Loucy (cell line): ENCODE measurements around the gene SERPINA9.

Source experiments
- H2AFZ ChIP-seq: fragments of 200-600 bp; sonication (generic); 2 replicates; pipeline ENCODE4 v1.6.0; 2016; ENCODE audit warnings: antibody characterized with exemption, mild to moderate bottlenecking, low read length, moderate library complexity
- H3F3A ChIP-seq: fragments of 200-600 bp; 2 replicates; pipeline ENCODE4 v1.6.0; 2016; ENCODE audit warnings: antibody characterized with exemption, low read depth, mild to moderate bottlenecking
- H3K27me3 ChIP-seq: fragments of 200-600 bp; sonication (generic); 2 replicates; pipeline ENCODE4 v1.6.1; 2014; ENCODE audit warnings: low read length, mild to moderate bottlenecking; ENCODE audit not compliant: insufficient read depth, poor library complexity, severe bottlenecking
- H3K36me3 ChIP-seq: fragments of 200-600 bp; sonication (generic); 2 replicates; pipeline ENCODE4 v1.6.1; 2016; ENCODE audit warnings: low read length; ENCODE audit not compliant: insufficient read depth
- H3K4me1 ChIP-seq: fragments of 200-600 bp; sonication (generic); 2 replicates; pipeline ENCODE4 v1.5.1; 2014; ENCODE audit warnings: low read length, mild to moderate bottlenecking; ENCODE audit not compliant: insufficient read depth, poor library complexity, severe bottlenecking
- H3K4me2 ChIP-seq: fragments of 200-600 bp; sonication (generic); 2 replicates; pipeline ENCODE4 v1.6.0; 2014; ENCODE audit warnings: antibody characterized with exemption, low read length, low read depth, mild to moderate bottlenecking; ENCODE audit not compliant: poor library complexity, severe bottlenecking
- H3K4me3 ChIP-seq: fragments of 200-600 bp; sonication (generic); 2 replicates; pipeline ENCODE4 v1.5.1; 2014; ENCODE audit warnings: low read length, mild to moderate bottlenecking, mixed read lengths; ENCODE audit not compliant: poor library complexity, severe bottlenecking
- H3K79me2 ChIP-seq: fragments of 200-600 bp; sonication (generic); 2 replicates; pipeline ENCODE4 v1.6.1; 2014; ENCODE audit warnings: low read length; ENCODE audit not compliant: insufficient read depth
- H3K9ac ChIP-seq: fragments of 200-600 bp; sonication (generic); 2 replicates; pipeline ENCODE4 v1.6.0; 2014; ENCODE audit warnings: mild to moderate bottlenecking, low read depth, low read length, moderate library complexity; ENCODE audit not compliant: poor library complexity, severe bottlenecking
- H3K9me2 ChIP-seq: fragments of 200-600 bp; sonication (generic); replicated peaks from 2 replicates; pipeline ENCODE4 v1.6.1; 2016; ENCODE audit warnings: low read depth, low read length, mixed read lengths
- H3K9me3 ChIP-seq: fragments of 200-600 bp; sonication (generic); 2 replicates; pipeline ENCODE4 v1.6.1; 2014; ENCODE audit warnings: mild to moderate bottlenecking, antibody characterized with exemption, low read length, low read depth; ENCODE audit not compliant: insufficient read depth
- H4K20me1 ChIP-seq: fragments of 200-600 bp; sonication (generic); 2 replicates; pipeline ENCODE4 v1.6.0; 2014; ENCODE audit warnings: antibody characterized with exemption, low read length, mild to moderate bottlenecking; ENCODE audit not compliant: insufficient read depth, poor library complexity, severe bottlenecking
- EZH2phosphoT487 ChIP-seq: fragments of 200-600 bp; IDR thresholded peaks from 2 replicates; pipeline ENCODE4 v1.6.1; 2018; ENCODE audit warnings: antibody characterized with exemption, mild to moderate bottlenecking, moderate library complexity, borderline replicate concordance
- TF ChIP-seq, protein P1 (sequence below): fragments of 200-600 bp; sonication (generic); conservative IDR thresholded peaks from 2 replicates; pipeline ENCODE4 v1.5.1; 2014; ENCODE audit warnings: mild to moderate bottlenecking, antibody characterized with exemption, low read length

The SERPINA9 gene

GRCh38 chr14:94470311-94470710 is 5.7 kb downstream of the SERPINA9 start:
- Histone ChIP-seq H3K9me3 (no peaks in the 10 kb centered on the region; the same call in 1 of the 2 replicates), H3K27me3 (no peaks in the 10 kb centered on the region), H3K4me2 (no peak overlapping the region), H3K79me2 (no peaks in the 10 kb centered on the region), H2AFZ (no peak overlapping the region), H3K9me2 (no peaks in the 10 kb centered on the region), H4K20me1 (no peaks in the 10 kb centered on the region), H3K4me1 (no peaks in the 10 kb centered on the region), H3F3A (no peaks in the 10 kb centered on the region), H3K4me3 (no peak overlapping the region), H3K9ac (no peak overlapping the region), H3K36me3 (no peaks in the 10 kb centered on the region)
- TF ChIP-seq EZH2phosphoT487 = no peak
- TF ChIP-seq, protein P1, sequence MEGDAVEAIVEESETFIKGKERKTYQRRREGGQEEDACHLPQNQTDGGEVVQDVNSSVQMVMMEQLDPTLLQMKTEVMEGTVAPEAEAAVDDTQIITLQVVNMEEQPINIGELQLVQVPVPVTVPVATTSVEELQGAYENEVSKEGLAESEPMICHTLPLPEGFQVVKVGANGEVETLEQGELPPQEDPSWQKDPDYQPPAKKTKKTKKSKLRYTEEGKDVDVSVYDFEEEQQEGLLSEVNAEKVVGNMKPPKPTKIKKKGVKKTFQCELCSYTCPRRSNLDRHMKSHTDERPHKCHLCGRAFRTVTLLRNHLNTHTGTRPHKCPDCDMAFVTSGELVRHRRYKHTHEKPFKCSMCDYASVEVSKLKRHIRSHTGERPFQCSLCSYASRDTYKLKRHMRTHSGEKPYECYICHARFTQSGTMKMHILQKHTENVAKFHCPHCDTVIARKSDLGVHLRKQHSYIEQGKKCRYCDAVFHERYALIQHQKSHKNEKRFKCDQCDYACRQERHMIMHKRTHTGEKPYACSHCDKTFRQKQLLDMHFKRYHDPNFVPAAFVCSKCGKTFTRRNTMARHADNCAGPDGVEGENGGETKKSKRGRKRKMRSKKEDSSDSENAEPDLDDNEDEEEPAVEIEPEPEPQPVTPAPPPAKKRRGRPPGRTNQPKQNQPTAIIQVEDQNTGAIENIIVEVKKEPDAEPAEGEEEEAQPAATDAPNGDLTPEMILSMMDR = no peak

DNA sequence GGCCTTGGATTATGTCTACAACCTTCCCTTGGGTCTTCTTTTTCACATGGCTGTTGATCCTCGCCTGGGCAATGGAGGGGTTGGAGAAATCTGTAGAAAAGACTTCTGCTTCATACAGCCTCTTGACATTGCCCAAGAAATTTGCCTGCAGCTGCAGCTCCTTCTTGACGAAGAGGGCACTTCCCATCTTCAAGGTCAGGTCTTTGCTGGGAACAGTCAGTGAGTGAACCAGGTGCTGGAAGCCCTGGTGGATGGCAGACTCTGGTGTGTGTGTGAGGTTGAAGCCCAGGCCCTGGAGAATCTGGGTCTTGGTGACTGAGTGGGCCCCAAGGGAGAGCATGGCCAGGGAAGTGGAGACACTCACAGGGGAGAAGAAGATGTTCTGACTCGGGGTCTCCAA is 6.7 kb downstream of the SERPINA9 start:
- Histone ChIP-seq H3K36me3 (no peaks in the 10 kb centered on the region), H3K27me3 (no peaks in the 10 kb centered on the region), H3K79me2 (no peaks in the 10 kb centered on the region), H3F3A (no peaks in the 10 kb centered on the region), H3K4me2 (no peak overlapping the region), H4K20me1 (no peaks in the 10 kb centered on the region), H3K9me3 (no peaks in the 10 kb centered on the region; the same call in 1 of the 2 replicates), H3K4me1 (no peaks in the 10 kb centered on the region), H3K4me3 (no peak overlapping the region), H2AFZ (no peak overlapping the region), H3K9ac (no peak overlapping the region), H3K9me2 (no peaks in the 10 kb centered on the region)
- TF ChIP-seq, protein P1 = no peak
- TF ChIP-seq EZH2phosphoT487 = no peak

DNA sequence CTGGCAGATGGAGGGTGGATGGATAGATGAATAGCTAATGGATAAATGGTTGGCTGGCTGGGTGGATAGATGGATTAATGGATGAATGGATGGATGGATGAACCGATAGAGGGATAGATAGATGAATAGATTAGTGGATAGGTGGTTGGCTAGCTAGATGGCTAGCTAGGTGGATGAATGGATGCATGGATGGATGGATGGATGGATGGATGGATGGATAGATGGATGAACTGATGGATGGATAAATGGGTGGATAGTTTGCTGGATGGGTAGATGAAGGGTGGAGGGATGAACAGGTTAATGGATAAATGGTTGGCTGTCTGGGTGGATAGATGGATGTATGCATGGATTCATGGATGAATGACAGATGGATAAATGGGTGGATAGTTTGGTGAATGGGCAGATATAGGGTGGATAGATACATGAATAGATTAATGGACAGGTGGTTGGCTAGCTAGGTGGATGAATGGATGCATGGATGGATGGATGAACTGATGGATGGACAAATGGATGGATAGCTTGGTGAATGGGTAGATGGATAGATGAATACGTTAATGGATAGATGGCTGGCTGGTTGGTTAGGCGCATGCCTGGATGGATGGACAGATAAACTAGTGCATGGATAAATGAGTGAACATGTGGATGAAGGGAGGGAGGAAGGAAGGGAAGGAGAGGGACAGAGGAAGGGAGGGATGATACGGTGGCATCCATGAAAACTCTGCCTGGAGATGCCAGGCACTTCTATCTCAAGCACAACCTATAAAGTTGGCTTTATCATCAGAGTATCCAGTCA is 8.1 kb downstream of the SERPINA9 start:
- Histone ChIP-seq H2AFZ (no peak overlapping the region), H3K79me2 (no peaks in the 10 kb centered on the region), H3F3A (no peaks in the 10 kb centered on the region), H3K4me1 (no peaks in the 10 kb centered on the region), H3K9ac (no peak overlapping the region), H3K36me3 (no peaks in the 10 kb centered on the region), H4K20me1 (no peaks in the 10 kb centered on the region), H3K4me3 (no peak overlapping the region), H3K27me3 (no peaks in the 10 kb centered on the region), H3K4me2 (no peak overlapping the region), H3K9me3 (no peaks in the 10 kb centered on the region; the same call in 1 of the 2 replicates), H3K9me2 (no peaks in the 10 kb centered on the region)
- TF ChIP-seq, protein P1 = no peak
- no peak for TF ChIP-seq EZH2phosphoT487
